GM12865 (cell line): Measurements from ENCODE around the gene ENTREP3.

Experiments used
- DNase-seq: peaks from one replicate; pipeline ENCODE4 v3.0.0; 2010; ENCODE audit warnings: low read depth
- H3K4me3 ChIP-seq: 2 replicates; pipeline ENCODE4 v1.5.1; 2011; ENCODE audit warnings: mild to moderate bottlenecking, low read depth, low read length, control low read depth
- TF ChIP-seq, protein P1 (sequence below): IDR thresholded peaks from 2 replicates; pipeline ENCODE4 v1.5.1; 2011; ENCODE audit warnings: low read length, control low read depth, low read depth, inconsistent platforms; ENCODE audit not compliant: insufficient read depth; ENCODE audit errors: missing control alignments

The ENTREP3 gene

DNA sequence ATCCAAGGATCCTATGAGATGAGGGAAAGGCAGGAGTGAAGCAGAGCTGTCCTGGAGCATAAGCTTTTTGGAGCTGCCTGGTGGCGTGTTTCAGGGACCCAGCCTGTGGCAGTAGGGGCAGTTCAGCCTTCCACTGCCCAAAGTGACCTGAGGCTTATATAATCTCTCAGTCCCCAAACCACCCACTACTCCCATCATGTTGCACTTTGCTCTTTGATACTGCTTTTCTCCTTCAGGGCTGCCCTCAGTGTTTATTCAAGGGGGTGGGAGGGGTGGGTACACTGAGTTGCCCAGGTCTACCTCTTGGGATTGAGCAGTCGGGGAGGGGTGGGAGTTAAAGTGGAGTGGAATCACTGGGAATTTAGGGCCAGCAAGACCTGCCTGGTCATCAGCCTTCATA is 31.3 kb upstream of the ENTREP3 start:
- TF ChIP-seq, protein P1, sequence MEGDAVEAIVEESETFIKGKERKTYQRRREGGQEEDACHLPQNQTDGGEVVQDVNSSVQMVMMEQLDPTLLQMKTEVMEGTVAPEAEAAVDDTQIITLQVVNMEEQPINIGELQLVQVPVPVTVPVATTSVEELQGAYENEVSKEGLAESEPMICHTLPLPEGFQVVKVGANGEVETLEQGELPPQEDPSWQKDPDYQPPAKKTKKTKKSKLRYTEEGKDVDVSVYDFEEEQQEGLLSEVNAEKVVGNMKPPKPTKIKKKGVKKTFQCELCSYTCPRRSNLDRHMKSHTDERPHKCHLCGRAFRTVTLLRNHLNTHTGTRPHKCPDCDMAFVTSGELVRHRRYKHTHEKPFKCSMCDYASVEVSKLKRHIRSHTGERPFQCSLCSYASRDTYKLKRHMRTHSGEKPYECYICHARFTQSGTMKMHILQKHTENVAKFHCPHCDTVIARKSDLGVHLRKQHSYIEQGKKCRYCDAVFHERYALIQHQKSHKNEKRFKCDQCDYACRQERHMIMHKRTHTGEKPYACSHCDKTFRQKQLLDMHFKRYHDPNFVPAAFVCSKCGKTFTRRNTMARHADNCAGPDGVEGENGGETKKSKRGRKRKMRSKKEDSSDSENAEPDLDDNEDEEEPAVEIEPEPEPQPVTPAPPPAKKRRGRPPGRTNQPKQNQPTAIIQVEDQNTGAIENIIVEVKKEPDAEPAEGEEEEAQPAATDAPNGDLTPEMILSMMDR: no peak
- no peak overlapping the region for H3K4me3 ChIP-seq
- no peak for DNase-seq

DNA sequence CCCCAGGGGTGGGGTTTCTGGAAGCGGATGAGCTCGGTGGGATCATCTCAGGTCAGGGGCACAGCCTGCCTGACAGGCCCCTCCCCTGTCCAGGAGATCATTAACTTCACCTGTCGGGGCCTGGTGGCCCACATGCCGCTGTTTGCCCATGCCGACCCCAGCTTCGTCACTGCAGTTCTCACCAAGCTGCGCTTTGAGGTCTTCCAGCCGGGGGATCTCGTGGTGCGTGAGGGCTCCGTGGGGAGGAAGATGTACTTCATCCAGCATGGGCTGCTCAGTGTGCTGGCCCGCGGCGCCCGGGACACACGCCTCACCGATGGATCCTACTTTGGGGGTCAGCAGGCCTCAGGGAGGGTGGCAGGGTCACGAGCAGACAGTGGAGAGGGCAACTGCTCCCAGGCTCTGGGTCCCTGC is 30.4 kb upstream of the ENTREP3 start:
- DNase-seq: no peak
- TF ChIP-seq, protein P1: no peak
- no peak overlapping the region for H3K4me3 ChIP-seq

DNA sequence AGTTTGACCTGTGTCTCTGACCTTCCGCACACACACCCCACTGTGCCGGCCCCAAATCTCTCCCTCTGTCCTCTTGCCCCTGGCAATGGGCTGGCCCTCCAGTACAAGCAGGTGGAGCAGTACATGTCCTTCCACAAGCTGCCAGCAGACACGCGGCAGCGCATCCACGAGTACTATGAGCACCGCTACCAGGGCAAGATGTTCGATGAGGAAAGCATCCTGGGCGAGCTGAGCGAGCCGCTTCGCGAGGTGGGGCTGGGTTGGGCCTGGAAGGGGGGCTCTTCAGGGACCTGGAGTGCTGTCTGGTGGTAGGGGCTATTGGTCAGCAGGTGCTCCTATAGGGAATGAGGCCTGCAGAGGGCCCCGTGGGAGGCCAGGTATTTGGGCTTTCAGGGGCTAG is 29.8 kb upstream of the ENTREP3 start:
- no peak overlapping the region for H3K4me3 ChIP-seq
- DNase-seq: no peak
- TF ChIP-seq, protein P1: no peak

DNA sequence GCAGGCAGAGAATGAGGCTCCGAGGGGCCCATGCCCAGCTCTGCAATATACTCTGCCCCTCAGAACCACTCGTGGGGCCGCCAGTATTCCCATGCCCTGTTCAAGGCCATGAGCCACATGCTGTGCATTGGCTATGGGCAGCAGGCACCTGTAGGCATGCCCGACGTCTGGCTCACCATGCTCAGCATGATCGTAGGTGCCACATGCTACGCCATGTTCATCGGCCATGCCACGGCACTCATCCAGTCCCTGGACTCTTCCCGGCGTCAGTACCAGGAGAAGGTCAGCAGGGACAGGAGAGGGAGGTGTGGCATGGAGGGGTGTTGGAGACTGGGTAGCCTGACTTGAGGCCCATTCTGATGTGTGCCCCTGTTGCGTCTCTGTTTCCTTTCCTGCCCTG is 29.2 kb upstream of the ENTREP3 start:
- H3K4me3 ChIP-seq: no peak overlapping the region
- TF ChIP-seq, protein P1: no peak
- no peak for DNase-seq

DNA sequence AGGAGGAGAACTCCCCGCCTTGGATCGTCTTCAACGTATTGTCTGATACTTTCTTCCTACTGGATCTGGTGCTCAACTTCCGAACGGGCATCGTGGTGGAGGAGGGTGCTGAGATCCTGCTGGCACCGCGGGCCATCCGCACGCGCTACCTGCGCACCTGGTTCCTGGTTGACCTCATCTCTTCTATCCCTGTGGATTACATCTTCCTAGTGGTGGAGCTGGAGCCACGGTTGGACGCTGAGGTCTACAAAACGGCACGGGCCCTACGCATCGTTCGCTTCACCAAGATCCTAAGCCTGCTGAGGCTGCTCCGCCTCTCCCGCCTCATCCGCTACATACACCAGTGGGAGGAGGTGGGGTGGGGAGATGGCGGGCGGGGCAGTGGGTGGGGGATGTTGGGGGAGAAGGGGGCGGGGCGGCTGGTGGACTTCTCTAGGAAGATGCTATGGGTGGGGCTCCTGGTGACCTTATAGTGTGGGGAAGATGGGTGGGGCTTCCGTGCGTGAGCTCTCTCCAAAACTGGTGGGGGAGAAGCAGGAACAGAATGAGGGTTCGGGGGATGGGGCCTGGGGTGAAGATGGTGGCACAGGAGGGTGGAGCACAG is 27.3 kb upstream of the ENTREP3 start:
- H3K4me3 ChIP-seq: no peak overlapping the region
- DNase-seq: no peak
- TF ChIP-seq, protein P1: no peak

DNA sequence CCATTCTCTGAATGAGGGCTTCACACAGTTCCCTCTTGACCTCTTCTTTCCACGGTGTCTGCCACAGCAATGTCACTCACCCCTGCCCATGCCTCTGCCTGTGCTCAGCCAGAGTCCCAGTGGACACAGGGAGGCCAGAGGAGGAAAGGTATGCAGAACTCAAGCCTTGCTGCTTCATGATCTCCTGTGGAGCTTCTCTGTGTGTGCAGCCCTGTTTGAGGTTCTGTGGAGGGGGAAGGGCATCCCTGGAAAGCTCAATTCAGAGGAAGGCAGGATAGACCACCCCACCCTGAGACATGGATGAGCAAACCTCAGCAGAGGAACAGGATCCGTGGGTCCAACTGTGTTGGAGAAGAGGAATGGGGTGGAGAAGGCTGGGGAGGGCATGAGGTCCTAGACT is 24.0 kb upstream of the ENTREP3 start:
- H3K4me3 ChIP-seq: no peak overlapping the region
- no peak for DNase-seq
- TF ChIP-seq, protein P1: no peak

DNA sequence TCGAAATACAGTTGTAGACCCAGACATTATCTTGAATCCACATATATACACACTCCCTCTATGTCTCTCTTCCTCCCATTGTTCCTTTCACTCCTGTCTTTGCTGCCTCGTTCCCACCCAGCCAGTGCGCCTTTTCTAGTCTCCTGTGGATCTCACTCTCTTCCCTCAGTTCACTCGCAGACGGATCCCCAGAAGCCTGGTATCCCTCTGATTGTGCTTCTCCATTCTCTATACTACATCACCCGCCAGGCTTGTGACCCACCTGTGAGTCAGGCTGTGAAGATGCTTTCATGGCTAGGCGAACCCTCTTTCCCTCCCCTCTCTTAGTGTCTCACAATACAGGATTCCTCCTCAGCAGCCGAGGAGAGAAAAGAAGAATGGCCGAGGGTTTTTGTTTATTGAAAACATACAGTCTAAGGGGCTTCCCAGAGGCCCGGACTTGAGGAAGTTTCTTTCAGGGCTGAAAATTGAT is 23.4 kb upstream of the ENTREP3 start:
- no peak overlapping the region for H3K4me3 ChIP-seq
- no peak for DNase-seq
- TF ChIP-seq, protein P1: no peak
